H1 (cell line): ENCODE results near the gene NEK4. TPM values are rescaled to one million over a fixed set of nuclear protein-coding genes. Genes with fewer than 3 reads are reported as not detected.

Experiments
- SUZ12 ChIP-seq: fragments of 200-600 bp; sonication (generic); IDR thresholded peaks from 2 replicates; pipeline ENCODE4 v1.6.1; 2012; ENCODE audit warnings: mild to moderate bottlenecking, inconsistent platforms, low read length, moderate library complexity, mixed read lengths
- polyA plus RNA-seq, 7 experiments: library from polyadenylated mRNA; depleted of rRNA in 3 of 7; stranded (reverse) in 5 of 7; unstranded in 2 of 7; fragments of >200 nt in 5 of 7; fragments of 200-250 nt in 2 of 7; gene quantifications; 1 replicate in 5 of 7; 2 replicates in 1 of 7; 4 replicates in 1 of 7; pipeline versions ENCODE4 v1.2.1 to v1.2.3, GENCODE V29; 2011 to 2013; ENCODE audit warnings: missing spikeins in 2 of 7, mixed read lengths in 2 of 7
- total RNA-seq: library from RNA; stranded (reverse); fragmentation: NEBNext Ultra II Directional; extraction: Animal tissue kit (Norgen Biotek cat#: 25700); gene quantifications from 2 replicates; pipeline ENCODE4 v1.2.1, GENCODE V29; 2021

Gene NEK4
- total and polyA plus RNA-seq, 2 of the 8 experiments (the other 6 are each of a cell fraction or from before 2014, with no cell fraction given): 7.5 to 40.0 TPM

GRCh38 chr3:52792961-52793695 lies 22.4 kb upstream of the NEK4 start (continued):
- no peak for TF ChIP-seq SUZ12
